ENCODE data around the gene PFDN1. TPM values are rescaled to one million over a fixed set of nuclear protein-coding genes. Genes with fewer than 3 reads are reported as not detected.

Gene PFDN1
- polyA plus RNA-seq, 1 donor (not counting 4 experiments of a cell fraction or from before 2014, with no cell fraction given), result 79.0 TPM

GRCh38 chr5:140196115-140196814 lies 106.6 kb downstream of the PFDN1 start:
- Histone ChIP-seq H3K27me3 (ENCODE audit: control insufficient read depth, extremely low read depth, insufficient read depth, low read length) (no peaks in the 10 kb centered on the region), H3K4me2 (ENCODE audit: control insufficient read depth, extremely low read depth, insufficient read depth, low read depth, low read length) (no peak overlapping the region), H3K79me2 (ENCODE audit: control insufficient read depth, insufficient read depth, low read length) (no peaks in the 10 kb centered on the region), H2AFZ (ENCODE audit: control insufficient read depth, low read length) (no peak overlapping the region), H3K36me3 (ENCODE audit: control insufficient read depth in 2 of 2, extremely low read depth in 1 of 2, insufficient read depth in 2 of 2, low read length in 2 of 2) (peaks cover 5 to 9% of the 10 kb centered on the region in 2 experiments), H4K20me1 (ENCODE audit: control insufficient read depth, extremely low read depth, insufficient read depth, low read length) (no peaks in the 10 kb centered on the region), H3K9ac (ENCODE audit: control insufficient read depth, extremely low read depth, insufficient read depth, low read length) (no peak overlapping the region), H3K27ac (ENCODE audit: control insufficient read depth, insufficient read depth, low read length) (no peak overlapping the region), H3K4me1 (ENCODE audit: control insufficient read depth, extremely low read depth, insufficient read depth, low read length) (no peaks in the 10 kb centered on the region), H3K9me1 (ENCODE audit: control insufficient read depth, extremely low read depth, insufficient read depth, low read length) (no peaks in the 10 kb centered on the region), H3K9me3 (ENCODE audit: control insufficient read depth, low read depth, low read length) (no peaks in the 10 kb centered on the region), H3K4me3 (ENCODE audit: control insufficient read depth in 2 of 3, extremely low read depth in 1 of 3, insufficient read depth in 2 of 3, low read depth in 1 of 3, low read length in 3 of 3) (no peak overlapping the region)
- FAIRE-seq (no peak), DNase-seq (ENCODE audit: low read depth, low spot score) (no peak)
- no peak for TF ChIP-seq CTCF (optimal IDR thresholded peaks at IDR 0.05 in 1 of 3, IDR thresholded peaks at IDR 0.05 in 1 of 3, conservative IDR thresholded peaks at IDR 0.05 in 1 of 3; ENCODE audit: extremely low read depth in 1 of 3, insufficient read depth in 2 of 3, low read length in 3 of 3)
- no peak for TF ChIP-seq EZH2 (IDR thresholded peaks at IDR 0.05; ENCODE audit: low read length)
- dilution Hi-C loops (cut with MboI; ENCODE audit: extremely low pct_ligation_motif_present, low sequenced_read_pairs), result no loop called here

Other genes with a start within 250 kb of the PFDN1 start
- gene PURA, start 189.0 kb downstream of the PFDN1 start, polyA plus RNA-seq, result 2.2 to 4.1 TPM (median 3.0 TPM) in 3 replicates
- gene IGIP, start 177.2 kb downstream of the PFDN1 start, polyA plus RNA-seq, result 0.69 to 1.5 TPM (median 1.3 TPM) in 3 replicates
- 34.3 to 65.6 TPM (median 35.6 TPM) in 3 replicates for gene CYSTM1, start 127.9 kb downstream of the PFDN1 start, polyA plus RNA-seq
- 29.0 to 53.1 TPM (median 34.2 TPM) in 3 replicates for gene HBEGF, start 43.5 kb upstream of the PFDN1 start, polyA plus RNA-seq
- 0.04 to 0.14 TPM (median 0.07 TPM) in 3 replicates for gene SLC4A9, start 57.1 kb upstream of the PFDN1 start, polyA plus RNA-seq
- gene ANKHD1, start 98.7 kb upstream of the PFDN1 start, polyA plus RNA-seq, result 39.5 to 65.9 TPM (median 54.3 TPM) in 3 replicates
- 4.9 to 7.7 TPM (median 5.2 TPM) in 3 replicates for gene EIF4EBP3, start 244.6 kb upstream of the PFDN1 start, polyA plus RNA-seq

Data from keratinocyte (primary cell).